ENCODE measurements around the gene GALNTL6. TPM values are rescaled to one million over a fixed set of nuclear protein-coding genes. Genes with fewer than 3 reads are reported as not detected.

GALNTL6 gene
- total and polyA plus RNA-seq, 4 donors: 6.1 to 25.4 (median 22.5) TPM

DNA sequence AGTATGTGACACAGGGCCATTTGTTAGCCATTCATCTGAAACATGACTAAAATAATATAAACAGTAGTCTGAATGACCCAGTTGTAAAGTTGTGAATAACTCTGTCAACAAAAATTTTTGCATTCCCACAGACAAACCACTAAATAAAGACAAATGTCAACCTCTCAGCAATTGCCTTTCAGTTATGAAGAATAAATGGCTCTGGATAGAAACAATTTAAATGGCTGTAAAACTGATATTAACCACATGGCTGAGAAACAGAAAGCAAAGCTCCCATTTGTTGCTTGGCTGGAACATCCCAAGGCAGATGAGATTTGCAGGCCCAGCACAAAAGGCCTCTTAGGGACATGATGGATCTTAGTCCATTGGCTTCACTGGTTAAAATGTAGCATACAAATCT, 296.3 kb downstream of the GALNTL6 start:
- DNase-seq (ENCODE audit: low read depth in 4 of 6, low spot score in 6 of 6): no peak
- Histone ChIP-seq H3K4me1 (ENCODE audit: control insufficient read depth, insufficient read depth, low read length) (no peaks in the 10 kb centered on the region), H3K27ac (ENCODE audit: low read depth, low read length) (no peak overlapping the region), H3K36me3 (ENCODE audit: control insufficient read depth, insufficient read depth, low read length) (no peaks in the 10 kb centered on the region), H3K4me3 (ENCODE audit: low read depth, low read length) (no peak overlapping the region), H3K27me3 (ENCODE audit: control insufficient read depth, insufficient read depth, low read length) (no peaks in the 10 kb centered on the region), H3K9me3 (ENCODE audit: control insufficient read depth, insufficient read depth, low read length) (peaks cover 2% of the 10 kb centered on the region)

DNA sequence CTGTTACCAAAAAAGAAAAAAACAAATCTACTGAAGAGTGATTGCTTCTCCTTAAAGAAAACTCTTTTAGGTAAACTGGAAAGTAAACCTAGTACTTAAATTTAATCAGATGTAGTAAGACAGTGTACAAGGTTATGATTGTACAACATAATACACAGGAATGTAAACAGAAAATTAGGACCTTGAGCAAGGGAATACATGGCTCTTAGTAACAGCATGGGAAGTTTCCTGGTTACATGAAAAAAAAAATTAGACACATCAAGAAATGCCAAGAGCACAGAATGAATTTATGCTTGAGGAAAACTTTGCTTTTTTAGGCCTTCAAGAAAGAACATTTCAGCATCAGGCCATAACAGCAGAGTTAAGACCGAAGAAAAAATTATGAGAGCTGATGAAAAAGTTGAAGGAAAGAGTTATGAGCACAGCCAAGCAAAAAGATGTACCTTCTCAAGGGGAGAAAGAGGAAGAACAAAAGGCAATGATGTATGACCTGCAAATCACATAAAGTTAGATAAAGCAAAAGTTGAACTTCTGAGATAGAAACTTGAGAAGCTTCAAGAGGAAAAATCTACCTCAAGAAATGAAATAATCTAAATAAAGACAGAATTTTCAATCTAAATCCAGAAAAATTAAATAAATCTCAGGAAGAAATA, 311.6 kb downstream of the GALNTL6 start:
- 100% methylated on average over 1 of the region's 1 CpG for WGBS (ENCODE audit: insufficient coverage)

DNA sequence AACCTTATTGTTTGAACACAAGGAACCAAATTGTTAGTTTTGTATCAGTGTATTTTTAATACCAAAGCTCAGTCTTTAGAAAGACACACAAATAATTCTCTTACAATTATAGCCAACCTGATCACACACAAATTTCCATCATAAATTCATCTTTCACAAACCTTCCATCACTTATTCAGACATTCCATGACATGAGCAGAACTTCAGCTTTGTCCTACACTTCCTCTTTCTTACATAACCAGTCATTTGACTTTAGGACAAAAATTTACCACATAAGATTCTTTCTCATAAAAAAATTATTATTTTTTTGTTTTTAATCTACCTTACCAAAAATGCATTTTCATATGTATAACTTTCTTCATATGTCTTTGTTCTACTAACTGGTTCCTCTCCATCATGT, 312.2 kb downstream of the GALNTL6 start:
- H3K27ac ChIP-seq (ENCODE audit: low read depth, low read length): no peak overlapping the region
- H3K9me3 ChIP-seq (ENCODE audit: control insufficient read depth, insufficient read depth, low read length): no peaks in the 10 kb centered on the region
- H3K4me3 ChIP-seq (ENCODE audit: low read depth, low read length): no peak overlapping the region
- H3K4me1 ChIP-seq (ENCODE audit: control insufficient read depth, insufficient read depth, low read length): no peaks in the 10 kb centered on the region
- H3K36me3 ChIP-seq (ENCODE audit: control insufficient read depth, insufficient read depth, low read length): no peaks in the 10 kb centered on the region
- DNase-seq (ENCODE audit: low read depth in 4 of 6, low spot score in 6 of 6): no peak
- H3K27me3 ChIP-seq (ENCODE audit: control insufficient read depth, insufficient read depth, low read length): no peaks in the 10 kb centered on the region

More for the DNA sequence above, 311.6 kb downstream of the GALNTL6 start:
- Histone ChIP-seq H3K9me3 (ENCODE audit: control insufficient read depth, insufficient read depth, low read length) (no peaks in the 10 kb centered on the region), H3K27ac (ENCODE audit: low read depth, low read length) (no peak overlapping the region), H3K4me1 (ENCODE audit: control insufficient read depth, insufficient read depth, low read length) (no peaks in the 10 kb centered on the region), H3K36me3 (ENCODE audit: control insufficient read depth, insufficient read depth, low read length) (no peaks in the 10 kb centered on the region), H3K27me3 (ENCODE audit: control insufficient read depth, insufficient read depth, low read length) (no peaks in the 10 kb centered on the region), H3K4me3 (ENCODE audit: low read depth, low read length) (no peak overlapping the region)
- no peak for DNase-seq (ENCODE audit: low read depth in 4 of 6, low spot score in 6 of 6)

GRCh38 chr4:172127168-172127567, 314.0 kb downstream of the GALNTL6 start:
- no peak for DNase-seq (ENCODE audit: low read depth in 4 of 6, low spot score in 6 of 6)
- Histone ChIP-seq H3K27me3 (ENCODE audit: control insufficient read depth, insufficient read depth, low read length) (no peaks in the 10 kb centered on the region), H3K4me1 (ENCODE audit: control insufficient read depth, insufficient read depth, low read length) (no peaks in the 10 kb centered on the region), H3K4me3 (ENCODE audit: low read depth, low read length) (no peak overlapping the region), H3K9me3 (ENCODE audit: control insufficient read depth, insufficient read depth, low read length) (no peaks in the 10 kb centered on the region), H3K27ac (ENCODE audit: low read depth, low read length) (no peak overlapping the region), H3K36me3 (ENCODE audit: control insufficient read depth, insufficient read depth, low read length) (no peaks in the 10 kb centered on the region)
- 100% methylated on average over 4 of the region's 4 CpGs for WGBS (ENCODE audit: insufficient coverage)

GRCh38 chr4:172129593-172129992, 316.4 kb downstream of the GALNTL6 start:
- no CpG with 5 or more reads among the region's 1 CpG for WGBS (ENCODE audit: insufficient coverage)
- H3K4me1 ChIP-seq (ENCODE audit: control insufficient read depth, insufficient read depth, low read length): no peaks in the 10 kb centered on the region
- no peak overlapping the region for H3K4me3 ChIP-seq (ENCODE audit: low read depth, low read length)
- no peak overlapping the region for H3K27ac ChIP-seq (ENCODE audit: low read depth, low read length)
- no peaks in the 10 kb centered on the region for H3K36me3 ChIP-seq (ENCODE audit: control insufficient read depth, insufficient read depth, low read length)
- no peaks in the 10 kb centered on the region for H3K27me3 ChIP-seq (ENCODE audit: control insufficient read depth, insufficient read depth, low read length)
- no peaks in the 10 kb centered on the region for H3K9me3 ChIP-seq (ENCODE audit: control insufficient read depth, insufficient read depth, low read length)
- DNase-seq (ENCODE audit: low read depth in 4 of 6, low spot score in 6 of 6): no peak

DNA sequence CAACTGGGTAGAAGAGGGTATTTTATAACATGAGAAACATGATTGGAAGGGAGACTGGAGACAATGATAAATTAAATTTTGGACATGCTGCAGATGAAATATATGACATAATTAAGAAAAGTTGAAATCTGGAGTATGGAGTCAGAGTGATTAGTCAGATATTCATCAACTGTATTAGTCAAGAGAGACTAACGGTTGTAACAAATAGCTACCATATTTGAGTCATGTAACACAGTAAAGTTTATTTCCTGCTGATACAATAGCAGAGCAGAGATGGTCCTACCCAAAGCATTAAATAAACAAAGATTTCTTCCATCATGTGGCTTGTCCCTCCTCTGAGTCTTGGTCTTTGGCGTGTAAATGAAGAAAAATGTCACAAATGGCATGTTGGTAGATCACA, 321.3 kb downstream of the GALNTL6 start:
- Histone ChIP-seq H3K4me1 (ENCODE audit: control insufficient read depth, insufficient read depth, low read length) (no peaks in the 10 kb centered on the region), H3K9me3 (ENCODE audit: control insufficient read depth, insufficient read depth, low read length) (no peaks in the 10 kb centered on the region), H3K4me3 (ENCODE audit: low read depth, low read length) (no peak overlapping the region), H3K36me3 (ENCODE audit: control insufficient read depth, insufficient read depth, low read length) (no peaks in the 10 kb centered on the region), H3K27me3 (ENCODE audit: control insufficient read depth, insufficient read depth, low read length) (no peaks in the 10 kb centered on the region), H3K27ac (ENCODE audit: low read depth, low read length) (no peak overlapping the region)
- no peak for DNase-seq (ENCODE audit: low read depth in 4 of 6, low spot score in 6 of 6)
- 100% methylated on average over 1 of the region's 2 CpGs for WGBS (ENCODE audit: insufficient coverage)

DNA sequence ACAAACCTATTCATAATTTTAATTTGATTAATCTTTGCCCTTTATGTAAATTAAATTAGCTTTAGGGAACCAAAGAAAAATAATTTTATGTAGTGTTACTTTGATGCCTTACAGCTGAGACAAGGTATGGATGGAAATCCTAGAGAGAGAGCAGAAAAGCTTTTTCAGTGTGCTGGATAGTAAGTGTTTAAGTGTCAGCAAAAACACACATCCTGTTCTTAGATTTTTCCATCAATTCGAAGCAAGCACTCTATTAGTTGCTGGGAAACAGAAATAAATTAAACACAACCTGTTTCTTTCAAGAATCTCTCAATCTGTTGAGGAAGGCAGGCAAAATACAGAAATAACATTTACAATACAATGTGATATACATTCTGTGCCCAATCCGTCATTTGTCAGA, 327.8 kb downstream of the GALNTL6 start:
- Histone ChIP-seq H3K36me3 (ENCODE audit: control insufficient read depth, insufficient read depth, low read length) (no peaks in the 10 kb centered on the region), H3K27me3 (ENCODE audit: control insufficient read depth, insufficient read depth, low read length) (no peaks in the 10 kb centered on the region)
- no CpG with 5 or more reads among the region's 2 CpGs for WGBS (ENCODE audit: insufficient coverage)

GRCh38 chr4:172142281-172142741, 329.1 kb downstream of the GALNTL6 start:
- no peaks in the 10 kb centered on the region for H3K27me3 ChIP-seq (ENCODE audit: control insufficient read depth, insufficient read depth, low read length)
- H3K4me3 ChIP-seq (ENCODE audit: low read depth, low read length): no peak overlapping the region
- no peaks in the 10 kb centered on the region for H3K36me3 ChIP-seq (ENCODE audit: control insufficient read depth, insufficient read depth, low read length)
- no peaks in the 10 kb centered on the region for H3K9me3 ChIP-seq (ENCODE audit: control insufficient read depth, insufficient read depth, low read length)
- no peak overlapping the region for H3K27ac ChIP-seq (ENCODE audit: low read depth, low read length)
- no peaks in the 10 kb centered on the region for H3K4me1 ChIP-seq (ENCODE audit: control insufficient read depth, insufficient read depth, low read length)
- WGBS (ENCODE audit: insufficient coverage): 63% methylated on average over 1 of the region's 2 CpGs
- DNase-seq (ENCODE audit: low read depth in 4 of 6, low spot score in 6 of 6): peak in 1 of 6 donors; percentile 52

More for the DNA sequence above, 327.8 kb downstream of the GALNTL6 start:
- no peak for DNase-seq (ENCODE audit: low read depth in 4 of 6, low spot score in 6 of 6)
- Histone ChIP-seq H3K4me1 (ENCODE audit: control insufficient read depth, insufficient read depth, low read length) (no peaks in the 10 kb centered on the region), H3K27ac (ENCODE audit: low read depth, low read length) (no peak overlapping the region), H3K9me3 (ENCODE audit: control insufficient read depth, insufficient read depth, low read length) (no peaks in the 10 kb centered on the region), H3K4me3 (ENCODE audit: low read depth, low read length) (no peak overlapping the region)

- Histone ChIP-seq H3K36me3 (ENCODE audit: control insufficient read depth, insufficient read depth, low read length) (no peaks in the 10 kb centered on the region), H3K9me3 (ENCODE audit: control insufficient read depth, insufficient read depth, low read length) (no peaks in the 10 kb centered on the region), H3K27ac (ENCODE audit: low read depth, low read length) (no peak overlapping the region), H3K27me3 (ENCODE audit: control insufficient read depth, insufficient read depth, low read length) (no peaks in the 10 kb centered on the region), H3K4me1 (ENCODE audit: control insufficient read depth, insufficient read depth, low read length) (no peaks in the 10 kb centered on the region), H3K4me3 (ENCODE audit: low read depth, low read length) (no peak overlapping the region)
- no CpG with 5 or more reads among the region's 3 CpGs for WGBS (ENCODE audit: insufficient coverage)
- DNase-seq (ENCODE audit: low read depth in 4 of 6, low spot score in 6 of 6): no peak
Observed at GRCh38 chr4:172143605-172144314, 330.6 kb downstream of the GALNTL6 start.

GRCh38 chr4:172147687-172148086, 334.5 kb downstream of the GALNTL6 start:
- peak in 3 of 6 donors; percentile 8 to 81 (median 41) for DNase-seq (ENCODE audit: low read depth in 4 of 6, low spot score in 6 of 6)
- Histone ChIP-seq H3K36me3 (ENCODE audit: control insufficient read depth, insufficient read depth, low read length) (no peaks in the 10 kb centered on the region), H3K4me3 (ENCODE audit: low read depth, low read length) (no peak overlapping the region), H3K4me1 (ENCODE audit: control insufficient read depth, insufficient read depth, low read length) (no peaks in the 10 kb centered on the region), H3K27me3 (ENCODE audit: control insufficient read depth, insufficient read depth, low read length) (no peaks in the 10 kb centered on the region), H3K9me3 (ENCODE audit: control insufficient read depth, insufficient read depth, low read length) (no peaks in the 10 kb centered on the region), H3K27ac (ENCODE audit: low read depth, low read length) (no peak overlapping the region)
- no CpG with 5 or more reads among the region's 2 CpGs for WGBS (ENCODE audit: insufficient coverage)
